Activated CD4-positive, alpha-beta memory T cell treated with anti-CD3 and anti-CD28 coated beads for 36 hours (primary cell): Measurements from ENCODE around the gene PTRHD1. TPM values are rescaled to one million over a fixed set of nuclear protein-coding genes. Genes with fewer than 3 reads are reported as not detected.

Experiments used
- CTCF ChIA-PET: fragments of 350-600 bp; sonication (Branson Sonifier 250); formaldehyde crosslinking; loops from one replicate; lab custom pipeline; 2021; ENCODE audit warnings: antibody characterized with exemption, inconsistent platforms; lab: Charles Lee
- POLR2A ChIA-PET: fragments of 350-600 bp; sonication (Branson Sonifier 250); formaldehyde crosslinking; loops from one replicate; lab custom pipeline; 2021; ENCODE audit warnings: antibody characterized with exemption; lab: Charles Lee
- DNase-seq: peaks from one replicate; pipeline ENCODE4 v3.0.0-alpha.2; 2020
- H3K27ac Mint-ChIP-seq: one replicate; pipeline ENCODE4 v1.8.0; 2021; ENCODE audit warnings: mixed read lengths
- H3K27me3 Mint-ChIP-seq: one replicate; pipeline ENCODE4 v1.8.0; 2021; ENCODE audit warnings: mixed read lengths
- H3K36me3 Mint-ChIP-seq: one replicate; pipeline ENCODE4 v1.8.0; 2021; ENCODE audit warnings: mixed read lengths
- H3K4me1 Mint-ChIP-seq: one replicate; pipeline ENCODE4 v1.8.0; 2021; ENCODE audit warnings: low read depth, mixed read lengths
- H3K4me3 Mint-ChIP-seq: one replicate; pipeline ENCODE4 v1.8.0; 2021; ENCODE audit warnings: mild to moderate bottlenecking, mixed read lengths
- H3K9me3 Mint-ChIP-seq: one replicate; pipeline ENCODE4 v1.8.0; 2021; ENCODE audit warnings: mixed read lengths
- intact Hi-C: fragments of 100-400 bp; cut with micrococcal nuclease; formaldehyde crosslinking; loops from one replicate; pipeline ENCODE4 v1.15.1; 2023
- total RNA-seq, 2 experiments: library from RNA; stranded (reverse); gene quantifications; one replicate each; pipeline ENCODE4 v1.2.3, GENCODE V29; 2021

The PTRHD1 gene
- total RNA-seq, 2 experiments from 2014 or later: 19.2 to 20.3 TPM

DNA sequence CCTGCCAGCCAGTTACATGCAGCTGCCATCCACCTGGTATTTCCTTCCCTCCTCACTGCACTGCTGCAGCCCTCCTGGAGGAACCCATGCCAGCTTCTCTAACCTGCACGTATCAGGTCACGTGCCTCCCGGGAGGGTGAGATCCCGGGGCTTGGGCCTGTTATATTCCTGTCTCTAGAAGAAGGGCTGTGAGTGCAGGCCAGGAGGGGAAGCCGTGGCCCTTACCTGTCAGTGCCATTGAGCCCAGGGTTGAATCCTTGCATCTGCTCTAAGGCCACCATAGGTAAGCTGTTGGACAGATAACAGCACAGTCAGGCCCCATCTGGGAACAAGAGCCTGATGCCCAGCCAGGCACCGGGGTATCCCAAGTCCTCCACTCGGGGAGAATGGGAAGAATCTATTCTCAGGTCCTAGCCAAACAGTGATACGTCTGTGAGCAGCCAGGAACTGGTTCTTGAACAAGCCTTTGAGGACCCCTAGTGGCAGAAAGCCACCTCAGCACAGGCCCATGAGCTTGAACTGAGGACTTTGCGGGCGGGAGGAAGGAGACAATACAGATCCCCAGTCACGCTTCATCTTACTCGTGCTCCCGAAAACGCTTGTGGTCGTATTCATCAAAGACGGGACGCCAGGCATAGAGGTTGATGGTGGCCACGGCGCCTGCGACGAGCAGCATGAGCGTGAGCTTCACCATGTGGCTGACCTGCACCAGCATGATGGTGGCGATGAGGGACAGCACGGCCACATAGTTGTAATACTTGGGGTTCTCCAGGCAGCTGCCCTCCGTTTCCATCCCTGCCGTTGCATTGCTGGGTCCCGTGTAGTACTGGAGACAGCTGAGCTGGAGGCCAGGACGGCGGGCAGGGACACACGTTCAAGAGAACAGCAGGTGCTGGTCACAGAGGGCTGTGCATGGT lies 34.4 kb upstream of the PTRHD1 start:
- POLR2A ChIA-PET: interaction anchor here (0.8 to 1.1 kb wide), 3 partner anchors 92 to 417 kb away, joined by 3 to 4 read pairs (median 4); partner anchors contain the start of gene ADCY3
- H3K27ac Mint-ChIP-seq: peak overlapping the region; percentile 3

GRCh38 chr2:24826773-24827145 lies 33.6 kb upstream of the PTRHD1 start:
- Mint-ChIP-seq H3K27me3 (no peaks in the 10 kb centered on the region), H3K4me1 (peaks cover 25% of the 10 kb centered on the region)

More for the DNA sequence above, 34.4 kb upstream of the PTRHD1 start:
- Mint-ChIP-seq H3K9me3 (no peaks in the 10 kb centered on the region), H3K4me1 (peaks cover 25% of the 10 kb centered on the region), H3K4me3 (no peak overlapping the region), H3K27me3 (no peaks in the 10 kb centered on the region), H3K36me3 (peaks cover 23% of the 10 kb centered on the region)
- intact Hi-C loops: loop anchor here (1.0 to 10.0 kb wide), 4 partner anchors 215 to 417 kb away; no protein-coding TSS in a partner anchor
- DNase-seq: peak; percentile 81
- CTCF ChIA-PET: interaction anchor here (0.6 to 8.3 kb wide), 31 partner anchors 9 to 512 kb away, joined by 3 to 163 read pairs (median 4); partner anchors contain the start of genes CENPO and PTRHD1

DNA sequence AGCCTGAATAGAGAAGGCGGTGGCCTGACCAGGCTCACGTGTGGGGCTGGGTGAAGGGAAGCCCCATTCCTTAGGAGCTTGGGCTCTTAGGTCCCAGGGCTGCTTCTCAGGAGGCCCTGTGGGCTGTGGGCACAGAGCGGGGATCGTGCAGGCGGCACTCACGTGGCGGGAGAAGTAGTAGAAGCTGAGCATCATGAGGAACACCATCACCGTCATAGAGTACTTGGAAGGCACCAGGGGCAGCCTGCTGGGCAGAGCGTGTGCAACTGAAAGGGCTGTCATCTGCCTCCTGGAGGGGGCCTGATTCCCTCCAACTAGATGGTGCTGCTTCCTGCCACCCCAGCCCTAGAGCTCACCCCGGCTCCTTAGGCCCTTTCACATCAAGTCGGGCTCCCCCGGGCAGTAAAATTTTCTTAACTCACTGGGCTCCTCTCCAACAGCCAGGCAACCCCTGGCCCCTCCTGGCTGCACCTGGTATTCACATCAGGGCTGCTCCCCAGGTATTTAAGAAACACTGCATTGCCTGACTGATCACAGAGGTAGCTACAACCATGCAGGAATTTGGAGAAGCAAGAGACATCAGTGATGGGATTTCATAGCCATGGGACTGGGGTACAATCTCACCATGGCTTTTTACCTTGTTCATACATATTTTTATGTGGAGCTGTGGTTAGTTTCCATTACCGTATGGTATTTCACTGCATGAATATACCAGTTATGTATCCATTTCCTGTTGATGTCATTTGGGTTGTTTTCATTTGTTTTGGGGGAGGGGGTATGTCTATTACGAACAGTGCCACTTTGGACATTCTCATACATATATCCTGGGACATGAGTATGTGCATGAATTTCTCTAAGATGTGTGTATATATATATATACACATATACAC lies 32.9 kb upstream of the PTRHD1 start:
- intact Hi-C loops: loop anchor here (2.0 to 10.0 kb wide), 2 partner anchors 213 to 251 kb away; no protein-coding TSS in a partner anchor
- CTCF ChIA-PET: interaction anchor here (0.8 to 8.3 kb wide), 10 partner anchors 10 to 428 kb away, joined by 3 to 163 read pairs (median 8); partner anchors contain the start of genes CENPO and PTRHD1
- peak; percentile 14 for DNase-seq
- Mint-ChIP-seq H3K27ac (peak overlapping the region; percentile 31), H3K4me3 (no peak overlapping the region), H3K4me1 (peaks cover 25% of the 10 kb centered on the region), H3K27me3 (no peaks in the 10 kb centered on the region), H3K9me3 (no peaks in the 10 kb centered on the region), H3K36me3 (peaks cover 28% of the 10 kb centered on the region)
- POLR2A ChIA-PET: no interaction called here

More at GRCh38 chr2:24826773-24827145, 33.6 kb upstream of the PTRHD1 start:
- POLR2A ChIA-PET: interaction anchor here (1.0 kb wide), 1 partner anchor 416 kb away, joined by 3 read pairs; no protein-coding TSS in a partner anchor
- CTCF ChIA-PET: interaction anchor here (1.0 to 8.3 kb wide), 15 partner anchors 8 to 429 kb away, joined by 3 to 163 read pairs (median 6); partner anchors contain the start of genes CENPO and PTRHD1
- Mint-ChIP-seq H3K27ac (no peak overlapping the region), H3K9me3 (no peaks in the 10 kb centered on the region), H3K36me3 (peaks cover 28% of the 10 kb centered on the region), H3K4me3 (no peak overlapping the region)
- DNase-seq: no peak
- intact Hi-C loops: loop anchor here (1.0 to 10.0 kb wide), 4 partner anchors 214 to 416 kb away; no protein-coding TSS in a partner anchor

GRCh38 chr2:24824966-24825882 lies 32.0 kb upstream of the PTRHD1 start:
- Mint-ChIP-seq H3K4me3 (no peak overlapping the region), H3K36me3 (peaks cover 37% of the 10 kb centered on the region), H3K27me3 (no peaks in the 10 kb centered on the region), H3K4me1 (peaks cover 25% of the 10 kb centered on the region), H3K27ac (no peak overlapping the region), H3K9me3 (no peaks in the 10 kb centered on the region)
- intact Hi-C loops: loop anchor here (10.0 kb wide), 1 partner anchor 250 kb away; no protein-coding TSS in a partner anchor
- DNase-seq: peak; percentile 59
- CTCF ChIA-PET: interaction anchor here (0.6 to 8.3 kb wide), 8 partner anchors 9 to 417 kb away, joined by 3 to 163 read pairs (median 12); partner anchors contain the start of genes CENPO and PTRHD1
- POLR2A ChIA-PET: no interaction called here

DNA sequence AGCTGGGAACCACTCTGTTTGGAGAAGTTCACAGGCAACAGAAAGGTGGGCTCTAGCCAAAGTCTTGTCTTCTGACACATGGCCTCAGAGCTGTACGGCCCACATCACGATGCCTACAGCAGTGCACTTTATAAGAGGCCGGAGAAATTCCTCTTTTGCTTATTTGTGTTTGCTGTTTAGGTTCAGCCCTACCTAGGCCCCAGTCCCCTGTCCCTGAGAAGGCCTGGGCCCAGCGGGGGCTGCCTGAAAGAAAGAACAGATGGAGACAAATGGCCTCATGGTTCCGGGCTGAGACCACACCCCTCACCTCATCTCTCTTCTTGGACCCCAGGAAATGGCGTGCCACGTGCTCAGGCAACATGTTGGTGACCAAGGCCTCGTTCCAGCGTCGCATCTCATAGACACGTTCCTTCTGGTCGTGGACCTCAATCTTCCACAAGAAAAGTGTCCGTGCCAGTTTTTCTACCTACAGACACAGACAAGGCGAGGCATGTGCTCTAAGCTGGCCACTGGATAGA lies 30.9 kb upstream of the PTRHD1 start:
- H3K4me1 Mint-ChIP-seq: peaks cover 25% of the 10 kb centered on the region
- ChIA-PET CTCF (interaction anchor here (1.2 to 8.3 kb wide), 4 partner anchors 13 to 416 kb away, joined by 5 to 163 read pairs (median 42); no protein-coding TSS in a partner anchor), POLR2A (no interaction called here)
- no peak for DNase-seq
- intact Hi-C loops: loop anchor here (10.0 kb wide), 1 partner anchor 249 kb away; no protein-coding TSS in a partner anchor
- no peak overlapping the region for H3K27ac Mint-ChIP-seq
- H3K36me3 Mint-ChIP-seq: peaks cover 45% of the 10 kb centered on the region
- no peaks in the 10 kb centered on the region for H3K9me3 Mint-ChIP-seq
- H3K27me3 Mint-ChIP-seq: no peaks in the 10 kb centered on the region
- H3K4me3 Mint-ChIP-seq: no peak overlapping the region

- peaks cover 51% of the 10 kb centered on the region for H3K36me3 Mint-ChIP-seq
- POLR2A ChIA-PET: interaction anchor here (2.0 kb wide), 1 partner anchor 29 kb away, joined by 6 read pairs; the partner anchor contains the start of genes CENPO and PTRHD1
- CTCF ChIA-PET: interaction anchor here (0.7 to 0.8 kb wide), 2 partner anchors 30 to 307 kb away, joined by 3 read pairs; no protein-coding TSS in a partner anchor
Measured at GRCh38 chr2:24822049-24822706, 29.0 kb upstream of the PTRHD1 start.

DNA sequence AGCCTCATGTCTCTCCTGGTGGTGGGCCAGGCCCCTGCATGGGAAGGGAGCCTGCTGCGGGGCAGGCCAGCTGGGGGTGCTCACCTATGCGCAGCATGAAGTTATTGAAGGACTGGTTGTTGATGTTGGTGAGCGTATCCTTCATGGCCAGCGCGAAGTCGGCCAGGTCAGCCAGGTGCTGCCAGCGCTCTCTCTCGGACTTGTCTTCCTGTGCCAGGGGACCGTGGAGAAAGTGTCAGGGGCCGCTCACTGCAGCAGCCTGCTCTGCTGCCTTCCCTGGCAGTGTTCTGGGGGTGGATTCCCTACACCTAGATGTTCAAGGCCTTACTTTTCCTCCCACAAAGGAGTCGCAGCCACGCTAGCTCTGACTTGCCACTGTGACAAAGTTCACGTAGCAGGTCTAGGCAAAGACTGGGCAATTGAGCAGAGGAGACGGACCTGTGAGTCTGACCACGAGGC lies 28.3 kb upstream of the PTRHD1 start:
- Mint-ChIP-seq H3K27me3 (no peaks in the 10 kb centered on the region), H3K36me3 (peaks cover 57% of the 10 kb centered on the region), H3K27ac (no peak overlapping the region), H3K4me3 (no peak overlapping the region), H3K9me3 (no peaks in the 10 kb centered on the region), H3K4me1 (peaks cover 11% of the 10 kb centered on the region)
- no peak for DNase-seq
- CTCF ChIA-PET: no interaction called here
- POLR2A ChIA-PET: interaction anchor here (2.0 kb wide), 1 partner anchor 29 kb away, joined by 6 read pairs; the partner anchor contains the start of genes CENPO and PTRHD1
- intact Hi-C loops: loop anchor here (10.0 kb wide), 1 partner anchor 247 kb away; no protein-coding TSS in a partner anchor

More at GRCh38 chr2:24822049-24822706, 29.0 kb upstream of the PTRHD1 start:
- intact Hi-C loops: loop anchor here (10.0 kb wide), 1 partner anchor 247 kb away; no protein-coding TSS in a partner anchor
- H3K27ac Mint-ChIP-seq: no peak overlapping the region
- H3K4me1 Mint-ChIP-seq: peaks cover 18% of the 10 kb centered on the region
- H3K27me3 Mint-ChIP-seq: no peaks in the 10 kb centered on the region
- H3K9me3 Mint-ChIP-seq: no peaks in the 10 kb centered on the region
- DNase-seq: no peak
- H3K4me3 Mint-ChIP-seq: no peak overlapping the region

- peaks cover 60% of the 10 kb centered on the region for H3K36me3 Mint-ChIP-seq
- H3K4me3 Mint-ChIP-seq: no peak overlapping the region
- H3K27me3 Mint-ChIP-seq: no peaks in the 10 kb centered on the region
- peaks cover 4% of the 10 kb centered on the region for H3K4me1 Mint-ChIP-seq
- ChIA-PET POLR2A (interaction anchor here (2.0 kb wide), 1 partner anchor 28 kb away, joined by 6 read pairs; the partner anchor contains the start of genes CENPO and PTRHD1), CTCF (interaction anchor here (0.9 to 1.0 kb wide), 2 partner anchors 398 to 410 kb away, joined by 3 to 5 read pairs; no protein-coding TSS in a partner anchor)
- H3K9me3 Mint-ChIP-seq: no peaks in the 10 kb centered on the region
- intact Hi-C loops: loop anchor here (10.0 kb wide), 1 partner anchor 246 kb away; no protein-coding TSS in a partner anchor
- DNase-seq: no peak
- no peak overlapping the region for H3K27ac Mint-ChIP-seq
Measured at GRCh38 chr2:24820598-24821432, 27.6 kb upstream of the PTRHD1 start.

DNA sequence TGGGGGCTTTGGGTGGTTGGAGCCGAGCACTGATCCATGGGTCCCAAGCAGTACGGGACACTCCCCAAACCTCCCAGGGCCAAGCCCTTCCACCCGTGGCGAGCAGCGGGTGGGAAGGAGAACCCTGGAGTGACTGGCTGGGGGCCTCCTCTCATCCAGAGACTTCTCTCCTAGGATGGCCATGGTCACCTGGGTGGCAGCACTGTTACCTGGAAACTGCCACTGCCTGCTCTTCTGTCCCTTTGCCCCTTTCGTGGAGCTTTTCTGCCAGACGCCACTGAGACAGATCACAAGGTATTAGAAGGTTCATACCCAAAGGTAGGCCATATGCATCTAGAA lies 27.0 kb upstream of the PTRHD1 start:
- ChIA-PET POLR2A (no interaction called here), CTCF (interaction anchor here (0.9 to 1.0 kb wide), 2 partner anchors 397 to 410 kb away, joined by 3 to 5 read pairs; no protein-coding TSS in a partner anchor)
- intact Hi-C loops: loop anchor here (10.0 kb wide), 1 partner anchor 245 kb away; no protein-coding TSS in a partner anchor
- peaks cover 61% of the 10 kb centered on the region for H3K36me3 Mint-ChIP-seq
- H3K27ac Mint-ChIP-seq: no peak overlapping the region
- no peak for DNase-seq
- no peaks in the 10 kb centered on the region for H3K27me3 Mint-ChIP-seq
- H3K4me3 Mint-ChIP-seq: no peak overlapping the region
- no peaks in the 10 kb centered on the region for H3K4me1 Mint-ChIP-seq
- no peaks in the 10 kb centered on the region for H3K9me3 Mint-ChIP-seq
